HCT116 (cell line): ENCODE results near the gene SCRN1. TPM values are rescaled to one million over a fixed set of nuclear protein-coding genes. Genes with fewer than 3 reads are reported as not detected.
A peak's percentile ranks its signal among the peaks of the same experiment; 100 is the strongest.

Experiments used
- ATAC-seq: fragments of 200-7000 bp; cut with Tn5 transposase; 2 replicates; pipeline ENCODE4 v1.9.1; 2020; ENCODE audit warnings: mild to moderate bottlenecking, moderate library complexity
- BruUV-seq: library from RNA; stranded (reverse); fragments of 400-500 nt; replicated peaks from 2 replicates; lab custom pipeline; 2021; lab: Mats Ljungman, UMichigan
- CTCF ChIA-PET: fragments of 300-600 bp; sonication (Branson Sonifier 250); formaldehyde crosslinking; loops from one replicate; lab custom pipeline; 2021; ENCODE audit warnings: antibody characterized with exemption; lab: Charles Lee
- POLR2A ChIA-PET: fragments of 300-600, 350-600 bp; sonication (Branson Sonifier 250); formaldehyde crosslinking; loops from one replicate; lab custom pipeline; 2021; ENCODE audit warnings: antibody characterized with exemption; lab: Charles Lee
- RAD21 ChIA-PET, 2 experiments: fragments of 300-600 bp; sonication (Branson Sonifier 250); formaldehyde crosslinking; loops; one replicate each; lab custom pipeline; 2023; ENCODE audit warnings: low total read pairs in 2 of 2; ENCODE audit not compliant: uncharacterized antibody in 2 of 2, unreplicated experiment in 2 of 2, low non-redundant PET in 1 of 2; lab: Charles Lee
- DNase-seq: peaks from one replicate; pipeline ENCODE4 v3.0.0-alpha.2; 2010; ENCODE audit warnings: low read depth, low spot score
- H2AFZ ChIP-seq: fragments of 200-600 bp; shearing (Covaris generic), sonication (generic); 2 replicates; pipeline ENCODE4 v1.6.1; 2017; ENCODE audit warnings: low read depth, mixed run types, mixed read lengths, antibody characterized with exemption, low read length; ENCODE audit not compliant: poor library complexity, severe bottlenecking
- H3K27ac ChIP-seq: 2 replicates; pipeline ENCODE4 v1.5.1; 2012; ENCODE audit warnings: low read depth, low read length
- H3K27me3 ChIP-seq: fragments of 200-600 bp; sonication (generic); 2 replicates; pipeline ENCODE4 v1.6.1; 2016; ENCODE audit warnings: mixed run types, low read length, mixed read lengths; ENCODE audit not compliant: insufficient read depth
- H3K36me3 ChIP-seq, 2 experiments: fragments of 200-500 bp in 1 of 2; fragments of 200-600 bp in 1 of 2; sonication (Bioruptor generic) in 1 of 2; sonication (generic) in 1 of 2; 2 replicates each; pipeline versions ENCODE4 v1.5.1 to v1.6.1; 2014 to 2016; ENCODE audit warnings: low read length in 2 of 2, inconsistent platforms in 1 of 2, mixed read lengths in 1 of 2, mixed run types in 1 of 2; ENCODE audit not compliant: insufficient read depth in 2 of 2, control insufficient read depth in 1 of 2
- H3K4me1 ChIP-seq, 2 experiments: fragments of 200-600 bp in 1 of 2; sonication (generic) in 1 of 2; 2 replicates each; pipeline versions ENCODE4 v1.5.1 to v1.6.1; 2012 to 2017; ENCODE audit warnings: low read length in 2 of 2, inconsistent platforms in 1 of 2, mild to moderate bottlenecking in 1 of 2, mixed read lengths in 1 of 2, mixed run types in 1 of 2, moderate library complexity in 1 of 2; ENCODE audit not compliant: insufficient read depth in 2 of 2, control insufficient read depth in 1 of 2
- H3K4me2 ChIP-seq: fragments of 200-600 bp; sonication (generic); 2 replicates; pipeline ENCODE4 v1.6.1; 2017; ENCODE audit warnings: mixed run types, low read length, mixed read lengths
- H3K4me3 ChIP-seq, 2 experiments: fragments of 200-600 bp in 1 of 2; sonication (generic) in 1 of 2; replicated peaks in 1 of 2; 2 replicates each; pipeline ENCODE4 v1.5.1; 2011 to 2016; ENCODE audit warnings: low read length in 2 of 2, control low read depth in 1 of 2, low read depth in 1 of 2, mild to moderate bottlenecking in 1 of 2, mixed read lengths in 1 of 2, mixed run types in 1 of 2
- H3K79me2 ChIP-seq: fragments of 200-600 bp; sonication (generic); 2 replicates; pipeline ENCODE4 v1.6.1; 2017; ENCODE audit warnings: mild to moderate bottlenecking, mixed run types, low read length, moderate library complexity, mixed read lengths; ENCODE audit not compliant: insufficient read depth
- H3K9ac ChIP-seq: fragments of 200-600 bp; sonication (generic); 2 replicates; pipeline ENCODE4 v1.6.1; 2016; ENCODE audit warnings: low read length, mixed read lengths
- H3K9me2 ChIP-seq: fragments of 200-600 bp; sonication (generic), shearing (Covaris generic); 2 replicates; pipeline ENCODE4 v1.6.1; 2017; ENCODE audit warnings: mixed run types, mild to moderate bottlenecking, moderate library complexity; ENCODE audit not compliant: insufficient read depth
- H3K9me3 ChIP-seq, 2 experiments: fragments of 200-500 bp in 1 of 2; fragments of 200-600 bp in 1 of 2; sonication (Bioruptor generic) in 1 of 2; sonication (generic) in 1 of 2; 2 replicates each; pipeline ENCODE4 v1.6.1; 2014 to 2017; ENCODE audit warnings: low read length in 2 of 2, mixed read lengths in 2 of 2, inconsistent platforms in 1 of 2, low read depth in 1 of 2, mild to moderate bottlenecking in 1 of 2, mixed run types in 1 of 2, moderate library complexity in 1 of 2; ENCODE audit not compliant: control insufficient read depth in 1 of 2, insufficient read depth in 1 of 2
- H4K20me1 ChIP-seq: fragments of 200-600 bp; sonication (generic), shearing (Covaris generic); 2 replicates; pipeline ENCODE4 v1.6.1; 2017; ENCODE audit warnings: mixed run types, mild to moderate bottlenecking, moderate library complexity; ENCODE audit not compliant: insufficient read depth
- ATF3 ChIP-seq: IDR thresholded peaks from 2 replicates; pipeline ENCODE4 v1.6.1; 2012
- CBX3 ChIP-seq: IDR thresholded peaks from 2 replicates; pipeline ENCODE4 v1.6.1; 2012; ENCODE audit warnings: low read depth
- CTCF ChIP-seq, 3 experiments: fragments of 200-600 bp in 1 of 3; sonication (generic) in 1 of 3; IDR thresholded peaks in 2 of 3; conservative IDR thresholded peaks in 1 of 3; 2 replicates each; pipeline ENCODE4 v1.5.1; 2012 to 2017; ENCODE audit warnings: low read depth in 2 of 3, low read length in 2 of 3, antibody characterized with exemption in 1 of 3, borderline replicate concordance in 1 of 3, control low read depth in 1 of 3, mild to moderate bottlenecking in 1 of 3, mixed read lengths in 1 of 3, mixed run types in 1 of 3, moderate library complexity in 1 of 3; ENCODE audit not compliant: insufficient read depth in 1 of 3
- EGR1 ChIP-seq: IDR thresholded peaks from 2 replicates; pipeline ENCODE4 v1.6.1; 2012; ENCODE audit warnings: low read depth
- EZH2 ChIP-seq: fragments of 200-600 bp; sonication (generic); IDR thresholded peaks from 2 replicates; pipeline ENCODE4 v1.6.1; 2017; ENCODE audit warnings: antibody characterized with exemption, mixed run types
- FOSL1 ChIP-seq: IDR thresholded peaks from 2 replicates; pipeline ENCODE4 v1.6.1; 2012; ENCODE audit warnings: low read depth
- POLR2AphosphoS5 ChIP-seq: IDR thresholded peaks from 2 replicates; pipeline ENCODE4 v1.6.1; 2011; ENCODE audit warnings: mild to moderate bottlenecking, low read depth, low read length, moderate library complexity
- RAD21 ChIP-seq: IDR thresholded peaks from 2 replicates; pipeline ENCODE4 v1.6.1; 2012; ENCODE audit warnings: low read depth, mild to moderate bottlenecking
- intact Hi-C: fragments of 100-400 bp; cut with micrococcal nuclease; formaldehyde crosslinking; loops from 2 replicates; pipeline ENCODE4 v1.10.0; 2022
- total RNA-seq: library from RNA; stranded (reverse); gene quantifications from one replicate; pipeline ENCODE4 v1.2.1, GENCODE V29; 2021; ENCODE audit not compliant: unreplicated experiment

SCRN1 gene
- total RNA-seq, 1 experiment from 2014 or later = 76.8 TPM

DNA sequence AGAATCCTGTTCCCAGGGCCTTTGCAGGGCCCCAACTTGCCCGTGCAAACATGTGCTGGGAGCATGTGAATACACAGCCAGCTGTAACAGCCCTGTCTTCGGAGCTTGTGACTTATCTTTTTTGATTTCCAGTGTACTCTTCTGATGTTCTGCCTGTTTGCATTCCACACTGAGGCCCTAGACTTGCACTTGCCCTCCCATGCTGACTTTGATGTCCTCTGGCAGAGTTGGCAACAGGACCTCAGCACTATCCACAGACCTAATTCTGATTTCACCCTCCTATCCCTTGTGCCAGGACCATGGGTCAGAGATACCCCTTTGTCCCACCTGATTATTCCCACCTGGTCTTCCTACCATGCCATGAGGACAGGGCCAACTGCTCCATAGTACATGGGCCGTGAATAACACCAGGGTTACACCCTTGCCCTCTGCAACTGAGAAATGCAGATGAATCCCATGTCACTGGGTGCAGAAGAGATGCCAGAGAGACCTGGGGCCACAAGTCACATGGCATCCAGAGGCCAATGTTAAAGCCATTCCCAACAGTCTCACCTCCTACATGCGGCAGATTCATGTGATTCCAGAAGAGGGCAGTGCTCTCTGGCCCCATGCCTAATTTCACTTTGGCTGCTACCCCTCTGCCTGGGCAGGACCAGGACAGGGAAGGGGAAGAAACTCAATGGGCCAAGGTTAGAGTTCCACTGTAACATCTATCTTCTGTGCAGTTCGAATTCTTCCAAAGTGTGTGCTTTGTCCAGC lies 43.0 kb downstream of the SCRN1 start:
- H3K27ac ChIP-seq = no peak overlapping the region
- H3K4me1 ChIP-seq = no peaks in the 10 kb centered on the region
- H3K79me2 ChIP-seq = no peaks in the 10 kb centered on the region
- peak; percentile 61 for TF ChIP-seq RAD21
- TF ChIP-seq FOSL1 = no peak
- peak; percentile 55 to 59 (median 58); a peak in 5 of 6 replicates for TF ChIP-seq CTCF (IDR thresholded peaks at IDR 0.05 in 2 of 3, conservative IDR thresholded peaks at IDR 0.05 in 1 of 3; ENCODE audit: borderline replicate concordance in 1 of 3, insufficient read depth in 1 of 3, low read depth in 2 of 3, low read length in 2 of 3)
- no peak for TF ChIP-seq EZH2
- TF ChIP-seq, all 23 proteins: peak for 2
- RAD21 ChIA-PET = no interaction called here
- no peak overlapping the region for H3K4me2 ChIP-seq
- no peaks in the 10 kb centered on the region for H3K9me3 ChIP-seq
- H3K27me3 ChIP-seq = no peaks in the 10 kb centered on the region
- no TSS peak for BruUV-seq
- no peak overlapping the region for H2AFZ ChIP-seq
- H4K20me1 ChIP-seq = no peaks in the 10 kb centered on the region
- H3K9ac ChIP-seq = no peak overlapping the region
- peaks cover 18 to 34% of the 10 kb centered on the region in 2 experiments; a peak in 3 of 4 replicates for H3K36me3 ChIP-seq
- intact Hi-C loops = loop anchor here (1.0 to 10.0 kb wide), 2 partner anchors 116 to 468 kb away; no protein-coding TSS in a partner anchor
- H3K4me3 ChIP-seq = no peak overlapping the region
- H3K9me2 ChIP-seq = no peaks in the 10 kb centered on the region
- CTCF ChIA-PET = interaction anchor here (1.0 kb wide), 2 partner anchors 32 to 115 kb away, joined by 3 read pairs; no protein-coding TSS in a partner anchor
- POLR2A ChIA-PET = no interaction called here
- DNase-seq (peak; percentile 42), ATAC-seq (peak; percentile 91)

GRCh38 chr7:29945259-29945809 lies 44.3 kb downstream of the SCRN1 start:
- intact Hi-C loops = loop anchor here (10.0 kb wide), 1 partner anchor 469 kb away; no protein-coding TSS in a partner anchor
- no peaks in the 10 kb centered on the region for H3K9me2 ChIP-seq
- no peak for ATAC-seq
- no peak overlapping the region for H3K27ac ChIP-seq
- no peaks in the 10 kb centered on the region for H3K27me3 ChIP-seq
- no peaks in the 10 kb centered on the region for H4K20me1 ChIP-seq
- no peaks in the 10 kb centered on the region for H3K4me1 ChIP-seq
- no peaks in the 10 kb centered on the region for H3K79me2 ChIP-seq
- H3K4me3 ChIP-seq = no peak overlapping the region
- no peak overlapping the region for H3K9ac ChIP-seq
- DNase-seq = no peak
- ChIA-PET POLR2A (no interaction called here), CTCF (interaction anchor here (1.0 kb wide), 1 partner anchor 33 kb away, joined by 3 read pairs; no protein-coding TSS in a partner anchor), RAD21 (no interaction called here)
- peaks cover 14 to 28% of the 10 kb centered on the region in 2 experiments; a peak in 3 of 4 replicates for H3K36me3 ChIP-seq
- BruUV-seq = no TSS peak
- H3K9me3 ChIP-seq = no peaks in the 10 kb centered on the region
- no peak overlapping the region for H2AFZ ChIP-seq
- H3K4me2 ChIP-seq = no peak overlapping the region
- TF ChIP-seq RAD21 (no peak), POLR2AphosphoS5 (no peak), CBX3 (no peak), EGR1 (no peak), FOSL1 (no peak), ATF3 (no peak), CTCF (IDR thresholded peaks at IDR 0.05 in 2 of 3, conservative IDR thresholded peaks at IDR 0.05 in 1 of 3; ENCODE audit: borderline replicate concordance in 1 of 3, insufficient read depth in 1 of 3, low read depth in 2 of 3, low read length in 2 of 3) (no peak)
